Measurements from ENCODE around the gene SEC14L1.

SEC14L1 gene

DNA sequence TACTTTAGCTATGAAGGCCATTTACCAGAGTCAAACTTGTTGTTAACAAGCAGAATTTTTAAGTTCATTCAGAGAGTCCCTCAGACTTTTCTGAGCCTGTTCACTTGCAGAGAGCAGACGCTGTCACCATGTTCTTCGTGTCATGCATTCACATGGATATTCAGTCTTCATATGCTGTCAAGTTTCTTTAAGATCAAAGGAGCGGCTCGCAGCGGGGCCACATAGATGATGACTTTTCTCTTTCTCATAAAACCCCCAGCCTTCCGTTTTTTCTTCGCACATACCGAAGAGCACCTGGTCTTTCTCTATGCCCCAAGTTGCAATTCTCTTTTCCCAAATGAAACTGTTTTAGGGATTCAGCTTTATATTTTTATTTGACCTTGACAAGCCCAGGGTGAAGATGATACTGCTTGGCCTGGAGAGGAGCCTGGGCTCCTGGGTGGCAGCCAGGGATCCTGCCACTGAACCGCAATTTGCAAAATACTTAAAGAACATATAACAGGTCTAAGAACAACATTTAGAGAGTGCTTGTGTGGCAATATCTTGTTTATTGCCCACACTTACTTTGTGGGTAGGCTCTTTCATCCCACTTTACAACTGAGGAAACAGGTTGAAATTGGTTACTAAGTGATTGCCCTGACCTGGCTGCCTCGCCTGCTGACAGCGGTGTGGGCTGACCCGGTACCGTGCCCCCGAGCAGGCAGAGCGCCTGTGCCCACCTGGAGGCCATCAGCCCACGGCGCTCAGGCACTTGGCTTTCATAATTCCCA lies 22.9 kb downstream of the SEC14L1 start:
- DNase-seq = no peak

DNA sequence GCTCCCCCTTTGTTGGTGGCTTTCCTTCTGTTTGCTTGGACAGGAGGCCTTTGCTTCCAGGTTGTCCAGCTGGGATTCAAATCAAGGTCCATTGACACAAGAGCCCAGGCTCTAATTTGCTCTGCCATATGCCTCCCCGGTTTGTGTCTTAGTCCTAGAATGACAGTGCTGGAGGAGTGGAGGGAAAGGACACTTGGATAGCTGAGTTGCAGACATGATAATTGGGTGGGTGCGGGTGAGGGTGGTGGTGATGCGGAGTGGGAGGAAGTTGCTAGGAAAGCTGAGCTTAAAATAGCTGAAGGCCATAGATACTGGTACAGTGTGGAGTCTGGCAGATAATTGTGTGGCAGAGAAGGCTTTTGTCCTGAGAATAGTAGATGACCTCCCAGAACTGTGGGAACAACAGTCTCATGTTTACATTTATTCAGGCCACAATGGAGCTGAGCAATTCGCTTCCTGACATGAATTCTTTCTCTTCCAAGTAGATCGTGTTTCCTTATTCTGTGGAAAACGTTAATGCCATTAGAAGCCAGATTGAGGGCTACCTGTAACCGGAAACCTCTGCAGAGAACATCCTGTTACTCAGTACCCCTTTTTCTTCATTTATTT lies 23.8 kb downstream of the SEC14L1 start:
- no peak for DNase-seq

DNA sequence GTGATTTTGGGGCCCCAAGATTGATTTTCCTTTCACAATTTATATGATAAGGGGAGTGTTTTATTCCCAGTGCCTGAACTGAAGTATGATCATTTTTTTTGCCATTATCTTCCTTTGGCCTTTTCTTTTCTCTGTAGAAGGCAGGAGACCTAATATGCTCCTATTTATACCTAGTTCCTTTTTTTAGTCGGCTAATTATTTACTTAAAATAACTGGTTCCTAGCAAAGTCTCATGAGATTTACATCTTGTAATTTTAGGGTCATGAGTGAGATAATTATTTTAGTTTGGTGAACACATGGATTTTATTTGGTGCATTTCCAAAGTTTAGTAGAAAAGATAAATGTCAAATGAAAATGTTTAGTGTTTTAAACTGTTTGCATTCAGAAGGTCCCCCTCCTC lies 24.8 kb downstream of the SEC14L1 start:
- DNase-seq = no peak

DNA sequence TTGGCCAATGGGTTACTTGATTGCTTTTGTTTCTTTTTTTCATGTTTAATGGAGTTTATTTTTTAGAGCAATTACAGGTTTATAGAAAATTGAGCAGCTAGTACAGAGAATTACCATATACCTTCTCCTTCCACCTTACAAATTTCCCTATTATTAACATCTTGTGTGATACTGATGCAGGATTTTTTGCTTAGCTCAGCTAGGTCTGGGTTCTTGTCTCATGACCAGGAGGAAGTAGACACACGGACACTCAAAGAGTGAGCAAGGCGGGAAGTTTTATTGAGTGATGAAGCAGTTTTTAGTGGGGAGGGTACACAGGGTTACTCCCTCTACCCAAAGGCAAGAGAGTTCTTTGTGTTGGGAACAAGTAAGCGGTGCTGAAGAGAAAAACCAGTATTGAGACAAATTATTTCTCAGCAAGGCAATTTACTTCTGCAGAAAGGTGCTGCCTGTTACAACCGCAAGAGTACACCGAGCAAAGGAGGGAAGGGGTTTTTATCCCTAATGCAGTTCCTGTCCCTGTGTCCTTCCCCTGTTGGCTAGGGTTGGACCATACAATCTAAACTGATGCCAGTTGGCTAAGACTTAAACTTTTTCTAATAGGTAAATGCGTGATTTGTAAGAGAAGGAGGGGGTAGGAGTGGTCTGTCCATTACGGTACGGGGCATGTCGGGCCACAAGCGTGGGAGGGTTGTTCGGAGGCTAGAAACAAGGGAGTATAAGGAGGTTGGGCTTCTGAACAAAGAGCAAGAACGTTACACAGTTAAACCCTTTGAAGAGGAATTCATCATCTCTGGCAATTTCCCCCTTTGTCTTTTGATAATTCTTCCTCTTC lies 26.9 kb downstream of the SEC14L1 start:
- no peak for DNase-seq

DNA sequence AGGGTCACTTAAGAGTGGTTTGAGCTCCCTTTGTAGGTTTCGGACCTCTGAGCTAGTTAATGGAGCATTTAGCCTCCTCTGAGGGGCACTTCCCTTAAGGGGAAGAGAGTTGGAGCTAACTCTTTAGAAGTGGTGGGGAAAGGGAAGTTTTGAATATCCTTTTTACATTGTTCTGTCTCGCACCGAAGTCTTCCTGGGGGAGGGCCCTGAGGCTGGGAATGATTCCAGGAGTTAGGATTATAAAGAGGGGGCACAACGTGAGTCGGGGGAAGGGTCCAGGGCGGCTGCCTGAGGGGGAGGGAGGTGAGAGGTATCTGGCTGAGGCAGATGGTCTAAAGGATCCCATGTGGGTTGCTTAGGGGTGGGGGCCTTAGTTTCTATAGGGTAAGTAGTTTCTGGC lies 32.3 kb downstream of the SEC14L1 start:
- no peak for DNase-seq

DNA sequence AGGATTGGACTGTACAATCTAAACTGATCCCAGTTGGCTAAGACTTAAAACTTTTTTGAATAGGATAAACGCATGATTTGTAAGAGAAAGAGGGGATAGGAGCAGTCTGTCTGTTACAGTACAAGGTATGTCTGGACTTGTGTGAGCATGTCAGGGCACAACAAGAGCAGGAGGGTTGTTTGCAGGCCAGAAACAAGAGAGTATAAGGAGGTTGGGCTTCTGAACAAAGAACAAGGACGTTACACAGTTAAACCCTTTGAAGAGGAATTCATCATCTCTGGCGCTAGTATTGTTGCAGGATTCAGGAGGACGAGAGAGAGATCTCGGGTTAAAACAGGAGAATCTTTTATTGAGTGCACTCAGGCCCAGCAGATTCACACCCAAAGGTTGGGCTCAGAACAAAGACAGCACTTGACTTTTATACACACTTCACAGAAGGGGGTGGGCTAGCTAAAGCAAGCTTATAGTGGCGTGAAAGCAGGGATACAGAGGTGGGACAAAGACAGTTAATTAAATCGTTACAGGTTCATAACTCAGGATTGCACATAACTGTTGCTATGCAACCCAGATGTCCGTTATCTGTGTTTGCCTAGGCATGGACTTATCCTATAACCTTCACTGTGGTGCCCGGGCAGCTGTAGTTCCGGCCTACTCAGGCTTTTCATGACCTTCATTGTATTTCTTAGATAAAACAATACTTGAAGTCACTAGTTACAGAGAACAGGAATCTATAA lies 34.3 kb downstream of the SEC14L1 start:
- no peak for DNase-seq

DNA sequence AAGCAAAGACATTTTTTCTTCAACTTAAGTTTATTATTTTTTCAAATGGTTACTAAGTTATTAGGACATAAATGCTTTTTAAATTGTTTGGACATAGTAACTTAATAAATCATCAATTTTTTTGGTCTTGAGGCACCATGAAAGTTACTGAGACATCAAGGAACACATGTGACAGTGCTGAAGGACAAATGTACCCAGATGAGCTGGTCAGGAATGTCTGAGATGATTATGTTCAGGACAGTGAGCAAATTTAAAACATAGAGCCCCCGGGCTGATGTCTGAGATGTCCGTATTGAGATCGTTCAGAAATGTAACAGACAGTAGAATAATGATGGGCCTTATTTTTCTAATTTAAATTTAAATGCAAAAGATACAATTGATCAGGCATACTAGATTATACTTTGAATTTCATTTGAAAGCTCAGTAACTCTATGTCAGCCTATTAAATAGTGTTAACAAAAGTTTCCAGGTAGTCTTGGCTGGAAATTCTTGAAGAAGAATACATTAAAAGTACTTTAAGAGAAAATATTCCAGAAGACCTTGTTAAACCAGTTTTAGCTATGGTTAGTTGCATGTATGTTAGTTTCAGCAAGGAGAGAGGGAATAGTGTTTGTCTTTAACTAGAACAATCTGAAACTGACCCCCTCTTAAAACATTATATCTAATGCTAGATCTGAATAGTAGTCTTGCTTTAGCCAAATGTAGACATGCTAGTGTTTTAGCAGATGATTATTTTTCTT lies 36.4 kb downstream of the SEC14L1 start:
- DNase-seq = no peak

DNA sequence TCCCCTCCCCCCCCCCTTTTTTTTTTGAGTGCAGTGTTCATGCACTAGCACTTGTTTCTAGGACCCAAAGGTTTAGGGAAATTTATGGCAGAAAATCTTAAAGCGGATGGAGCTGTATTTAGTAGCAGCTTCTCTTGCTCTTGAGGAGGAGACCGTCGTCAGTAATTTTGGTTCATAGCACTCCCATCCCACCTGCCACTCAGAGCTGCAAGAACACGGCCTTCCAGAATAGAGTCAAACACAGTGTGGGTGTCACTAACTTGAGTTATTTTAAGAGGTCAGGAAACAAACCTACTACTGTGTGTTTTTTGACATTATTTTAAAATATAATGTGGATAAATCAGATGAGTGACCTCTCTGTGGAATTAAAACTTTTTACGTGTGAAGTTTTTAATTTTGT lies 37.3 kb downstream of the SEC14L1 start:
- no peak for DNase-seq

DNA sequence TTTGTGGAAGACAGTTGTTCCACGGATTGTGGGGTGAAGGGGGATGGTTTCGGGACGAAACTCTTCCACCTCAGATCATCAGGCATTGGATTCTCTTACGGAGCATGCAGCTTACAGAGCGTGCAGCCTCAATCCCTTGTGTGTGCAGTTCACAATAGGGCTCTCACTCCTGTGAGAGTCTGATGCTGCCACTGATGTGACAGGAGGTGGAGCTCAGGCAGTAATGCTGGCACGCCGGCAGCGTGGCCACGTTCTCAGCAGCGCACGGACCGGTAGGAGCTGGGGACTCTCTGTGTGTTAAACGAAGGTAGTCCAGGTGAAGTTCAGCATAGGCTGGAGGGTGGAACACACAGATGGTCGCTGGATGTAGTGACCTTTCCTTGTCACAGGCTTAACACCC lies 37.8 kb downstream of the SEC14L1 start:
- DNase-seq = no peak

DNA sequence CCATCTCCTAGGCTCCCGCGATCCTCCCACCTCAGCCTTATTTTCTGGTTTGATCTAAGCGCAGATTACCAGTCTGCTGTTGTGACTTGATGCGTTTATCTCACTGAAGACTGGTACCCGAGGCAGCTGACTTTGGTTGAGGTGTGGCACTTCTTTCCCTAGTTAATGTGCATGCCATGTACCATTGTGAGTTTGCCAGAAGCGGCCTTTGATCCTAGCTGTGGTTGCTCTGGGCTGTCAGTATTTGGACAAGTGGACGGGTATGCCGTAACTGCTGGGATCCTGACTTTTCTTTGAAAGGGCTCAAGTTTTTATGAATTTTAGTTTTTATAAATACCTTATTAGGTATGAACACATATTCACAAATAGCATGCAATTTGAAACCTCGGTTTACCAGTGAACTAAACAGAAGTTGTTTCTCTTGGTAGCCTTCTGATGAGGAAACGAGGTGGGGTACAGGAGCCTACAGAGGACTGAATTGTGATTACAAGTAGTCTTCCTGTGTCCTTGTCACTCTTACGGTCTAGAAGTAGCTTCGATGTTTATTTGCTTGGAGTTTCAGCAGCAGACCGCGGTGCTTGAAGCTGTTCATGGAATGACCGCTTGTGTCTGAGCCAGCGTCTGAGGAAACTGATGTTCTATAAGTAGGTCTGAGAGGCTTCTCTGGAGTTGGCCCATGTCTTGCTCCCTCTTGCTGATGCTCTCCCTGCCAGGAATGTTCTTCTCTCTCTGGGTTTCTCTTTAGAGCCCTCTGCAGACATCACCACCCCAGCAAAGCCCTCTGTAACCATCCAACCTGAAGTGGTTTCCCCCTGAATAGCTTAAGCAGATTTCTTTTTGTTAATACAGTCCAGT lies 40.0 kb downstream of the SEC14L1 start:
- no peak for DNase-seq

DNA sequence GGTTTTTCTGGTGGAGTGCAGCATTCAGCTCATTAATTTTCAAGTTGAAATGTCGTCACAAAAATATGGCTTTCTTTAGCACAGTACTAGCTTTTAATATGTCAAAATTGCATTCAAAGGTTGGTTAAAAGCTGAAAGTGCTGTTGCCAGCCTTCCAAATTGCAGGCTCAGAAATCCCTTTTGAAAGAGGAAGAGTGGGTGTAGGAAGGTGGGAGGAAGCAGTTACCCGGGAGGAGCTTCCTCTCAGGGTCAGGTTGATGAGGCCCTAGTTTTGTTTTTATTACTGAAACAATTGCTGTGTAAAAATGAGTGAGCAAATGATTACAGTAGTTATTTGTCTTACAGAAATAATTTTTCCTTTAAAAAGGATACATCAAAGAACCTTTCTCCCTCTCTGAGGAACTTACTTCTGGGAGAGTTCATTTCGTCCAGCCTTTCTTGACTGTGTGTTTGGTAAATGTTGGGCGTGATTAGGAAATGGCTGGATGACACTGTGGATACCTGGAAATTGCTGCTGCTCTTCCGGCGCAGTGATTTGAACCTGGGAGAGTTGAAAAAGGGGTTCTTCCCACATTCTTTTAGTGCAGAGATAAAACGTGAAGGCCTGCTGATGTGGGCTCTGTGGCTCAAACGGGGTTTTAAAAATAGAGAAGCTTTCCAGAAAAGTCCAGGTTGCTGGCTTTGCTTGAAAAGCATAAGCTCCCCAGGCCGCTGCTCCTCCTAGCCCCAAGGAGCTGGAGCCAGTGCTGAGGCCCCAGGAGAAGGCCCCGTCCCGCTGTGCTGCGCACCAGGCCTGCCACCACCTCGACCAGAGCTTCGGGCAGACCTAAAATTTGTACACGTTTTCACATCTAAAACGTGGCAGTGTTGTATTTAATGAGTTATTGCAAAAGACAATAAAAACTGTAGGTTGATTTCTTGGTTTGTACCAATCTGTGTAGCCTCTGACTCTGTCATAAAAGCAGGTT lies 41.7 kb downstream of the SEC14L1 start:
- peak; percentile 4 to 6 for DNase-seq

DNA sequence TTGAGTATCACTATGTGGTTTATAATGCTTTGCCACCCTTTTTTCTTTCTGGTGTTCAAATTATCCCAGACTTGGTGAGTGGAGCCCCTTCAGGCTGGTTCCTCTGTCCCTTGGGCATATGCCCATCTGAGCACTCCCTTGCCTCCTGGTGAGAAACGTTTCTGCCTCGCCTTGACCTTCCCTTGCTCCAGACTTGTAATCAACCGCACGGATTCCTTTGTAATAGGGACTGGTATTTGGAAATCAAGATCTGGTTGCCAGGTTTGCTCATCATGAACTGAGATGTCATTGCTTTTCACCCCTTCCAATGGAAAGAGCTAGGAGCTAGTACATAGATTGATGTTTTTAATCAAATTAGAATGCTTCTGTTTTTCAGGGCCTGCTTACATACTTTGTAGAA lies 43.7 kb downstream of the SEC14L1 start:
- no peak for DNase-seq

DNA sequence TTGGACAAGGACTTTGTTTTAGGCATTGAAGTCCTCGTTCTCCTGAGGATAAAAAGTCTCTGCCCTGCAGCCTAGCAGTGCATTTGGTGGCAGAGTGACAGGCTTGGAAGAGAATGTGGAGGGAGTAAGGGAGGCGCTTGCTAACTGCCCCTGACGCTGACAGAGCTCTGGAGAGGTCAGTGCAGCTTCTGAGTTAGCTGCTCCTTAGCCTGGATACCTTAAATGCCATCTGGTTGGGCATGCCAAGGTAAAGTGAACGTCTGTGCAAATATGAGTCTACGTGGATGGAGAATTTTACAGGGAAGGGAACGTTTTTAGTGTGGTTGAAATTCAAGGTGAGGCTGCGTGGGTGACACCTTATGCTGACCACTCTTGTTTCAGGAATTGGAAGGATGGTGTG lies 44.4 kb downstream of the SEC14L1 start:
- no peak for DNase-seq

DNA sequence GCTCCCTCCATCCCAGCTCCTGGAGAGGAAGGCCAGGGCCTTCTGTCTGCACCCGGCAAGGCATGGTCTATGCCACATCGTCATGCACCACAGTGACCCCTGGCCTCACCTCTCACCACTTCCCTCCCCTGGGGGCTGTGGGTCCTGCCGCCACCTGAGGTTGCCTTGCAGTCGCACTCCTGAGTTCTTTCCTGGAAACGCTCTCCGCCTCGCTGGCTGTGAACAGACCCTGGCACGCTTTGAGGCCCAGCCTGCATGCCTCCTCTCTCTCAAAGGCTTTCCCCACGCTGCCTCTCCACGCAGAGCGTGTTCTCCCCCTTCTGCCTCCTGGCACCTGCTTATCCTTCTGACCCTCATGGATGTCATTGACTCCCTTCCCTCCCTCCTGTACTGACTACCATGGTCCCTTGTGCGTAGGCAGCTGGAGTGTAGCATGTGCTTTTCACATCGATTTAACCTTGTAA lies 45.4 kb downstream of the SEC14L1 start:
- no peak for DNase-seq

DNA sequence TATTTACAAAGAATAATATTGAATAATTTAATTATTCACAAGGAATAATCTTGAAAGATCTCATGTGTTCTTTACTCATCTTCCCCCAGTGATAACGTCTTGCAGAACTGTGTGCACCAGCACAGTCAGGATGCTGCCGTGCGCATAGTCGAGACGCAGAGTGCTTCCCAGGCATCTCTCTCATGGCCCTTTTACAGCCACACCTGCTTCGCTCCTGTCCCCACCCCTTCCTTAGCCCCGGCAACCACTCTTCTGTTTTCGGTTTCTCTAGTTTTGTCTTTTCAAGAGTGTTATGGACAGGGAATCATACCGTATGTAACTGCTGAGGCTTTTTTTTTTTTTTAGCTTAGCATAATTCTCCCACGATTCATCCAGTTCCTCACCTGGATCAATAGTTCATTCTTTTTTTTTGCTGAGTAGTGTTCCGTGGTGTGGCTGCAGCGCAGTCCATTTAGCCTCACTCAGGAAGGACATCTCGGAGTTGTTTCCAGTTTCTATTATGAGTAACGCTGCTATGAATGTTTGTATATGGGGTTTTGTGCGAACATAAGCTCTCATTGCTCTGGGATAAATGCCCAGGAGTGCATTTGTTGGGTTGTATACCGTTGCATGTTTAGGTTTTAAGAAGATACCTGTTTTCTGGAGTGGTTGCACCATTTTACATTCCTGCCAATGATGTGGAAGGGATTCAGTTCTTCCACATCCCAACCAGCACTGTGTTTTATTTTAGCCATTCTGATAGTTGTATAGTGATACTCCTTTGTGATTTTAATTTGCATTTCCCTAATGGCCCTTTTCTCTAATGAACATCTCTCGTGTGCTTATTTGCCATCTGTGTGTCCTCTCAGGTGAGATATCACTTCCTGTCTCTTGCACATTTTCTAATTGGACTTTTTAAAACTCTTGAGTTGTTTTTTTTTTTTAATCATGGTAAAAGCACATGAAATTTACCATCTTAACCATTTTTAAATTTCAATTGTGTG lies 47.6 kb downstream of the SEC14L1 start:
- DNase-seq = no peak

DNA sequence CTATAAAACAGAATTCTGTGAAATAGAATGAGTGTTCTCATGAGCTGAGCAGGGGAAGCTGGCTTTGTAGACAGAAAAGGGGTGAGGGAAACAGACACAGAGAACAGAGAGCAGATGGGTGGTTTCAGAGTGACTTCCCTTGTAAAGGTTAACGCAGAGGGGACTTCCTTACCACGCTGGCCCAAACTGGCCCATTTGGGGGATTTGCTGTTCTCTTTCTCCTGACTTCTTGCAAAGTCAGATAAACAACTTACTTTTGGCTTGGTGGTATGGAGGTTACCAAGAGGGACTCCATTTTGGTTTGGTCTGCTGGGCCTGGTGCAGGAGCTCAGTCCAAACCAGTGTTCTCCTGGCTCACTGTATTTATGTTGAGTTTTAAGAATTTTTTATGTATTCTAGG lies 48.4 kb downstream of the SEC14L1 start:
- no peak for DNase-seq

DNA sequence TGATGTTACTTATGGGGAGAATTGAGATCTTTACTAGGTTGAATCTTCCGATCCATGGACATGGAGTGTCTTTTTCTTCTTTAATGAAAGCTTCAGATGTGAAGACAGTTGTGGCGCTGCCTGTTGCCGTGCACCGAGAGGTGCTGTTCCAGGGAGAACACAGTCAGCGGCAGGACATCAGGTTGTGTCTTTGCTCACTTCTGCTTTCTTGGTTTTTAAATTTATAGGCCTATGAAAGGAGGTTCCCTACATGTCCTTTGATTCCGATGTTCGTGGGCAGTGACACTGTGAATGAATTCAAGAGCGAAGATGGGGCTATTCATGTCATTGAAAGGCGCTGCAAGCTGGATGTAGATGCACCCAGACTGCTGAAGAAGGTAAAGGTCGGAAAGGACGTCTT lies 49.8 kb downstream of the SEC14L1 start:
- DNase-seq = no peak

DNA sequence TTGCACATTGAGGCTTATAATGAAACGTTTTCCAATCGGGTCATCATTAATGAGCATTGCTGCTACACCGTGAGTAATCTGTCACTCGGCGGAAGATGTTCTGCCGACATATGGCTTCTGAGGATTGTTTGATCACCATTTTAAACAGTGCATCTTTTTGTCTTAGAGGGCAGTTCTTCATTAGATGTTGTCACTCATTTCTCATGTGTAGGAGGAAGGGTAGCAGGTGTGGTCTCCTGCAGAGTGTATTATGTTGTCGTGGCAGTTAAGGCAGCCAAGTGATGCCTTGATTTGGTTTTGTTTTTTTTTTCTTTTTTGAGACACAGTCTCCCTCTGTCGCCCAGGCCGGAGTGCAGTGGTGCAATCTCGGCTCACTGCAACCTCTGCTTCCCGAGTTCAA lies 50.5 kb downstream of the SEC14L1 start:
- no peak for DNase-seq

DNA sequence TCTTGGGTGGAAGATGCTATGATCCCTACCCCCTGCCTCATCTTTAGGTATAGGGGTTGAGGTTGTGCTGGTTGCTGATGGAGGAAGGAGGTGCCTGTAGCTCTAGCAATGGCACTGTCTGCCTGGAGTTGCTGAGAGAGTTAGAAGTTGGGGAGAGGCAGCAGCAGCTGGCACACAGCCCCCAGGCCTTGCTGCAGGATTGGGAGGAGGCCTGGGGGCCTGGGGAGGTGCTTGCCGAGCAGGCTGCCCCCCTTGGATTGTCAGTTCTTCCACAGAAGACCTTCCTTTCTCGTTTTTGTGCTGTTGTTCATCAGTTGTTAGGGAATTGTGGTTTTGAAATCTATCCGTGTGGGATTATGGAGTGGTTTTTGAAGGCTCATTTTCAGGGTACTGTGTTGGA lies 52.9 kb downstream of the SEC14L1 start:
- DNase-seq = no peak

Data from activated CD4-positive, alpha-beta T cell treated with anti-CD3 and anti-CD28 coated beads for 4 hours (primary cell).